COLO668 (cell line): ENCODE measurements around the gene SOCS2.
"Not testable (repeated sequence)": the region's sequence is repeated elsewhere in the genome, so short reads cannot be mapped to it uniquely, and the experiment has no call there.

ENCODE experiments used
- DNase-seq: peaks from one replicate; lab custom pipeline; 2025; ENCODE audit not compliant: unreplicated experiment; lab: John Stamatoyannopoulos, UW

SOCS2 gene

DNA sequence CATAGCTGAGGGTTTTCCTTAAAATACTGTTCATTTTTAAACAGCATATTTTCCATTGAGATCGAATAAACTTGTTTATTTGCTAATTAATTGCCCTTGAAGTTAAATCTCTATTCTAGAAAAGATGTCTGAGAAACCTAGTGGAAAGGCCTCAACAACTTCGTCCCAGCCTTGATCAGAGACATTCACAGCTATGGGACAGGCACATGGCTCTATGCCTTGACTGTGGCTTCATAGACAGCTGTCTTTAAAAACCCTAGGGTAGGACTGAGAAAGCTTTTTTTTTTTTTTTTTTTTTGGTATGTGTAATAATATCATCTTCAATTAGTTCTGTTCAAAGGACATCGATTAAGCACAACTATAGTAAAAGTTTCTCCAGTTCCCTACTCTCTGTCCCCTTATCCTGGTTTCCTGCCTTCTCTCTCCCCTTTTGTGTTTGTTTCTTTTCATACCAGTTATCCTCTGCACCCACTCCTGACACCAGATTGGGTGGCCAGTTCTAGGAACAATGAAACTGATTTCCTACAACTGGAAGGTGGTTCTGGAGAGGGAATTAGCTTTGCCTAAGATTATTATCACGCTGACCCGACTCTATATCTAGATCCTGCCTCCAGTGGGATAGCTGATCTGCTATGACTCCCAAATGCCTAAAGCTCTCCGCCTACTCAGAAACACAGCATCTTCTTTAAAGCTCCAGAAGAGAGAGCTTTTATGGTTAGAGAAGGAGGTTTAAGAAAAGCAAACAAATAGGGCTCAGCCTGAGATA is 20.3 kb downstream of the SOCS2 start:
- no peak for DNase-seq

DNA sequence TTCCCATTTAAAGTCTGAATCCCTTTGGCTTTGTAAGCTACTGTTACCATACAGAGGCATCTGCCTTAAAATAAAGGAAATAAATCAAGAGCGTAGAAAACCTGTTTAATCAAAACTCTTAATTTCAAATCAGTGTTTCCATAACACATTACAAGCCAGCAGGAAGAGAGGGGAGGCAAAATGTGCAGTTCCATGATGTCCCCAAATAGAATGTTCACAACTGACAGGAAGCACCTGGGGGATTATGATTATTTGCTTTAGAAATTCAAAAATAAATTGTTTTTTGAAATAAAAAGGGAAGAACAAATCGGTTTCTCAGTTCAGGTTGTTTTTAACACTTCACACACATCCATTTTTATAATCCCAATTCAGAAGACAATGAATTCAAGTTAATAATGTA is 21.4 kb downstream of the SOCS2 start:
- no peak for DNase-seq

DNA sequence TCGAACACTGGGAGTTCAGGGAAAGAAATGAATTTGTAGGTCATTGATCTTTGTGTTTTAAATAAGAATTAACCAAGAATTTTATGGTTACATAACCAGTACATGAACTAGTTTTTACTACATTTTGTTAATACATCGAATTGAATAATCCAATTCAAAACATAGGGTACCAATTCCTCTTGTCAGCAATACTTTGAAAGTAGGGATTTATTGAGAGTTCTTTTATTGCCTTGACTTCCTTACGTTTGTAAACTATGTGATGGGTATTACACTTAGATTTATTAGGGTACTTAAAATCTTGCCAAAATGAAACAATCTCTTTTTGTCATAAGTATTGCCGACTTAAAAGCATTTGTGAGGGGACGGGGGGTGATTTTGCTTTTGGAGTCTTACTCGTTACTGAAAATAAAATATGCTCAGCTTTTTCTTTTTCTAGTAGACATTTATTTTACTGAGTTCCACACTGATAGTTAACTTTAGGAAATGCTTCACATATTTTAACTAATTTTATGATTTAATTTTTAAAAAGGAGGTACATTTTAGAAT is 22.4 kb downstream of the SOCS2 start:
- DNase-seq, result no peak

DNA sequence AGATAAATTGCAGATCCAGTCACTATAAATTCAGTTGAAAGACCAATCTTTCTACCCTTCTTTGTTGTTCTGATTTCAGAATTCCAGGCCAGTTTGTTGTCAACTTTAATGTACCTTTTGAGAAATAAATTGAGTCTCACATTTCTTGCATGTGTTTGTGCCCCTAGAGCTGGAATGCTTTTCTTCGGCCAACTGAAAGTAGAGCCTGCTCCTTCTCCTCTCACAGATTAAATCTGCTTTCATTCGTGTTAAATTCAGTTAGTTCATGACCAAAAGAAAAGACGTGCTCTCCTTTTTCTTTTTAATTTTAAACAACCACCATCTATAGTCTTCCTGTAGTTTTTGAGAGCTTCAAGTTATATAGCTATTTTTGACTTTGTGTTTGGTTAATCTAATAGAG is 22.9 kb downstream of the SOCS2 start:
- DNase-seq, result no peak

DNA sequence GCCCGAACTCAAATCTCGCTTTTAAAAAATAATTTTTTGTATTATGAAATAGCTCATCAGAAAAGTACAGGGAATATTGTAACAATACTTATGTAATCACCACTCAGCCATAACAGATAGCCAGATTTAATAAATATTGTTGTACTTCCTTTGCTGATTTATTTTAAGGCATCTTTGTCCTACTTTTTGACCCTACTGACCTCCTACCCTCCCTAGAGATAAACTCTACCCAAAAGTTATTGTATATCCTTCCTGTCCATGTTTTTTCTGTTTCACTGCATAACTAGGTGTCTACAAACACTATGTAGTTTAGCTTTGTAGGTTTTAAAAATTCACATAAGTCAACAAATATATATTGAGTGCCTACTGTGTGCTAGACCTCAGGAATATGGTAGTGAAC is 25.1 kb downstream of the SOCS2 start:
- DNase-seq, result no peak

- DNase-seq, result no peak
Measured at GRCh38 chr12:93599192-93599591, 26.7 kb downstream of the SOCS2 start.

GRCh38 chr12:93601591-93601990 is 29.1 kb downstream of the SOCS2 start:
- DNase-seq, result no peak

GRCh38 chr12:93602897-93603668 is 30.6 kb downstream of the SOCS2 start:
- DNase-seq, result no peak

- DNase-seq, result no peak
Measured at GRCh38 chr12:93603762-93604161, 31.3 kb downstream of the SOCS2 start.

GRCh38 chr12:93608313-93608712 is 35.8 kb downstream of the SOCS2 start:
- DNase-seq, result no peak

GRCh38 chr12:93609281-93610192 is 37.1 kb downstream of the SOCS2 start:
- DNase-seq, result no peak

GRCh38 chr12:93612776-93613175 is 40.3 kb downstream of the SOCS2 start:
- no peak for DNase-seq

- DNase-seq, result no peak
Measured at GRCh38 chr12:93614917-93615596, 42.6 kb downstream of the SOCS2 start.

GRCh38 chr12:93616584-93617101 is 44.2 kb downstream of the SOCS2 start:
- no peak for DNase-seq

GRCh38 chr12:93618891-93619410 is 46.5 kb downstream of the SOCS2 start:
- no peak for DNase-seq

- no peak for DNase-seq
Measured at GRCh38 chr12:93621986-93622385, 49.5 kb downstream of the SOCS2 start.

- no peak for DNase-seq
Measured at GRCh38 chr12:93622485-93622884, 50.0 kb downstream of the SOCS2 start.

DNA sequence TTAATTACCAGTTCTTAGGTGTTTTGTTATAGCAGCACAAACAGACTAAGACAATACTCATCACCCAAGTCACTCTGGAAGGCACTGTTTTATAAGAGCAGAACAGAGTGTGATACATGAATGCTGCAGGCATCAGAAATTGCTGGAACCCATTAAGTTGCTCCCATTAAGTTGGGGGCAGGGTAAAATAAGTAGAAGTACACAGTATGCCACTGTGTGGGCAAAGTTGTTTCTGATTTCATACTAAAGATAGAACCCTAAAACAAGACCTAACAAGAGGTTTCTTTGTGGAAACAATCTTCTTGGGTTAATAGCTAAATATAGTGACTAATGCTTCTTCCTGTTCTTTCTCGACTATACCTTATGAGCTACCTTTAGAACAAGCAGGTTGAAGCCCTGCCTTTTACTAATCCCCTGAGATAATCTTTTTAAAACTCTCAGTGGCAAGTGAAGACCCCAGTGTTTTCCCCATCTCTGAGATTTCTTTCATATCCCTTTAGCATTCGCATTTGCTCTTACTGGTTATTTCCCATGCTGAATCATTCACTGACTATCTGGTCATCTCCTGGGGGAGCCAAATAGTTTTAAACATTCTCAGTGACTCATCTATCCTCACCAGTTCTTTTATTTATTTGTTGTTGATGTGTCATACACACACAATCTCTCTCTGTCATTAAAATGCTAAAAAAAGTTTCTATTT is 52.3 kb downstream of the SOCS2 start:
- no peak for DNase-seq

GRCh38 chr12:93625295-93625645 is 52.8 kb downstream of the SOCS2 start:
- DNase-seq, result not testable (repeated sequence)

- DNase-seq, result no peak
Measured at GRCh38 chr12:93626160-93626559, 53.7 kb downstream of the SOCS2 start.
